ENCODE measurements around the gene CBLN3. TPM values are rescaled to one million over a fixed set of nuclear protein-coding genes. Genes with fewer than 3 reads are reported as not detected.
"Not testable (repeated sequence)": the region's sequence is repeated elsewhere in the genome, so short reads cannot be mapped to it uniquely, and the experiment has no call there.

Gene CBLN3
- total RNA-seq, 2 experiments from 2014 or later, result 8.1 to 8.9 TPM

DNA sequence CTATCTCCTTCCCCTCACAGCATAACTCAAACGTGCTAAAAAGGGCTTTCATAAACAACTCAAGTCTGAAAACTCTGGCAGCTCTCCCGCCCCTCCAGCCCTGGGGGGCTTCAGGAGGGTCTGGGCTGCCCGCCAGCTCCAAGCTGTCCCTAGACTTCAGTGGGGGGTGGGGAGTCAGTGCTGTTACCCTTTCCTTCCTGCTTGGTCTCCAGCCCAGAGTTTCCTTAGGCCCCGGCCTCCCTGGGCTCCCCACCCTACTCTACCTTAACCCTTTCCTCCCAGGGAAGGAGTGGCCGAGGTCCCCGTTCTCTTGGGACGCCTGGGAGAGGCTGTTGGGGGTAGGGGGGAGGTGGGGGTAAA, 31.2 kb downstream of the CBLN3 start:
- POLR2A ChIA-PET, result no interaction called here
- CTCF ChIA-PET, result interaction anchor here (2.4 kb wide), 1 partner anchor 65 kb away, joined by 11 read pairs; no protein-coding TSS in a partner anchor

GRCh38 chr14:24397639-24398292, 31.7 kb downstream of the CBLN3 start:
- CTCF ChIA-PET, result interaction anchor here (0.9 kb wide), 1 partner anchor 64 kb away, joined by 3 read pairs; no protein-coding TSS in a partner anchor
- POLR2A ChIA-PET, result no interaction called here

- CTCF ChIA-PET, result interaction anchor here (0.6 kb wide), 1 partner anchor 48 kb away, joined by 3 read pairs; no protein-coding TSS in a partner anchor
- POLR2A ChIA-PET, result interaction anchor here (0.7 to 1.2 kb wide), 2 partner anchors 34 kb away, joined by 3 to 4 read pairs; partner anchors contain the start of genes CBLN3 and KHNYN
Measured at GRCh38 chr14:24395609-24396582, 33.6 kb downstream of the CBLN3 start.

DNA sequence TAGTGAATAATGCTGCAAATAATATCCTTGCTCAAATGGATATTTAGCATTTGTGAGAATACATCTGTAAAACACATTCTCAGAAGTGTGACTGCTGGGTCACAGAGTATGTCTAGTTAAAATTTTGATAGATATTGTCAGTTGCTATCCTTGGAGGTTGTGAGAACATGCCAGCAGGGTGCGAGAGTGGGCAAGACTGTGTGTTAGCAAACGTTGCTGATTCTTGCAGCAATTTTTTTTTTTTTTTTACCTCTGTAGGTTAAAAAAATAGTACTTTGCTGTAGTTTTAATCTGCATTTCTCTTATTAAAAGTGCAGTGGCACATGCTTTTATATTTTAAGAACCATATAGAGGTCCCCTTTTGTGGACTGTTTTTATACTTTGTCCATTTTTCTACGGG, 35.2 kb downstream of the CBLN3 start:
- ChIA-PET CTCF (no interaction called here), POLR2A (no interaction called here)

DNA sequence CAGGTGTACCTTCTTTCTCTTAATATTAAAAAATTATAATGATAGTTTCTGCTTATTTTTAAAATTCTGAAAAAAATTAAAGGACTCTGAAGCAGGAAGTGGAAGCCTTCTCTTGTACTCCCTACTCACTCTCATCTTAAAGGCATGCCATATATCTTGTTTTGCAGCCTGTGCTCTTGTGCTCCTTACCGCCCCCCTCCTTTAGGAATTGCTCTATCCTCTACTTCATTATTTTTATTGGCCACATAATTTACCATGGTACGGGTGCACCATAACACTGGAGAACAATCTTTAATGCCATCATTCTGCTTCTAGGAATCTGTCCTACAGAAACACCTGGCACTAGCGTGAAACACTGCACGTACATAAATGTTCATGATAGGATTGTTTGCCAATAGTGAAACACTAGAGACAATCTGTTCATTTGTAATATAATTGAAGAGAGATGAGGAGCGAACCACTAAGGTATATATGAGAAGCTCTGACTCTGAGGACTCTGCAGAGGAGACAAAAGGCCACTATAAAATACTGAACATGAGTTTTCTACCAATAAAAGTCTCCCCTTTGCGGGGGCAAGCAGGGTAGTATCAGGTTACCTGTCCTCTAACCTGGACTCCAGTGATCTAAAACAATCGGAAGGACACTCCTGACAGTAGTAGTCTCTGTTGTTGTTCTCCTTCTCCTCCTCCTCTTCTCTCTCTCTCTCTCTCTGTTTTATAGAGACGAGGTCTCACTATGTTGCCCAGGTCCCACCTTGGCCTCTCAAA, 37.0 kb downstream of the CBLN3 start:
- ChIA-PET CTCF (interaction anchor here (0.6 kb wide), 1 partner anchor 48 kb away, joined by 3 read pairs; no protein-coding TSS in a partner anchor), POLR2A (no interaction called here)

GRCh38 chr14:24390701-24391468, 38.6 kb downstream of the CBLN3 start:
- ChIA-PET CTCF (no interaction called here), POLR2A (no interaction called here)

DNA sequence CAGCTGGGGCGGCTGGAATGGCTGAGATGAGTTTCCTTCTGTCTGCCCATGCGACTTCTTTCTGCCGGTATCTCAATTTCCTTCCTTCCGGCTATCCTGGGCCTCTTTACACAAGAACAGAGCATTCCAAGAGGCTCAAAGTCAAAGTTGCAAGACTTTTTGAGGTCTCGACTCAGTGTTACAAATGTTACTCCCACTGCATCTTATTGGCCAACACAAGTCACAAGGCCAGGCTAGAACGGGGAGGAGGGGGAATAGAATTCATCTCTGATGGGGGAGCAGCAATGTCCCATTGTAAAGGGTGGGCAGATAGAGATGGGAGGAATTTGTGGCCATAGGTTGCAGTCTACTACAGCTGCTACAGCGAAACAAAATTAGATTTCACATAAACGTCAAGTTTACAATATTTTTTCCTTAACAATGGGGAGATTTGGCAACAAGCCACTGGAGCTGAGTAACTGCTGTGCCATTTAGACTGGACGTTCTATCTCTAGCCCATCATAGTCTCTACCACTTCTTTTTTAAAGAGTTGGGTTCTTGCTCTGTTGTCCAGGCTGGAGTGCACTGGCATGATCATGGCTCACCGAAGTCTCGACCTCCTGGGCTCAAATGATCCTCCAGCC, 40.1 kb downstream of the CBLN3 start:
- ChIA-PET CTCF (no interaction called here), POLR2A (no interaction called here)

GRCh38 chr14:24388474-24389179, 40.8 kb downstream of the CBLN3 start:
- ChIA-PET CTCF (interaction anchor here (0.6 kb wide), 1 partner anchor 46 kb away, joined by 4 read pairs; no protein-coding TSS in a partner anchor), POLR2A (no interaction called here)

- POLR2A ChIA-PET, result not testable (repeated sequence)
Measured at GRCh38 chr14:24387579-24387978, 41.9 kb downstream of the CBLN3 start.

GRCh38 chr14:24387009-24387345, 42.5 kb downstream of the CBLN3 start:
- ChIA-PET POLR2A (no interaction called here), CTCF (no interaction called here)

More at GRCh38 chr14:24387579-24387978, 41.9 kb downstream of the CBLN3 start:
- CTCF ChIA-PET, result not testable (repeated sequence)

DNA sequence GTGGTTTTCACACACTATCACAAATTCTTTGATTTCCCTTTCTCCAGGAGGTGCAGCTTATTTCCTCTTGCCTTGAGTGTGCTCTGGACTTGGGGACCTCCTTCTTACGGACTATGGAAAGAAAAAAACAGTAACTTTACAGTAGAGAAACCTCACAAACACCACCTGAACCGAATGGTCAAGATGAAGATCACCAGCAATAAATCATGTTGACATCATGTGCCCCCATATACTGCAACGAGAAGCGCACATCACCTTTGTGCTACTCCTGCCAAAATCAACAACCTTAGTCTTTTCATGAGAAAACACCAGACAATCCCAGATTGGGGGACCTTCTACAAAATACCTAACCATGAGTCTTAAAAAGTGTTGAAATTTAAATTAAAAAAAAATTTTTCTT, 43.9 kb downstream of the CBLN3 start:
- ChIA-PET CTCF (interaction anchor here (0.6 kb wide), 1 partner anchor 58 kb away, joined by 5 read pairs; no protein-coding TSS in a partner anchor), POLR2A (no interaction called here)

GRCh38 chr14:24384169-24384568, 45.3 kb downstream of the CBLN3 start:
- ChIA-PET POLR2A (interaction anchor here (0.6 kb wide), 1 partner anchor 16 kb away, joined by 3 read pairs; the partner anchor contains the start of gene NFATC4), CTCF (no interaction called here)

DNA sequence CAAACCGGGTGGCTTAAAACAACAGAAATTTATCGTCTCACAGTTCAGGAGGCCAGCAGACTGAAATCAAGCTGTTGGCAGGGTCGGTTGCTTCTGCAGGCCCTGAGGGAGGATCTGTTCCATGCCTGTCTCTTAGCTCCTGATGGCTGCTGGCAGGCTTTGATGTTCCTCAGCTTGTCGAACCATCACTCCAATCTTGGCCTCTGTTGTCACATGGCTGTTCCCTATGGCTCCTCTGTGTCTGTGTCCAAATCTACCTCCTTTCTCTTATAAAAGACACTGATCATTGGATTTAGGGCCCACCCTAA, 47.5 kb downstream of the CBLN3 start:
- ChIA-PET POLR2A (no interaction called here), CTCF (no interaction called here)

- ChIA-PET CTCF (no interaction called here), POLR2A (no interaction called here)
Measured at GRCh38 chr14:24381363-24382063, 48.0 kb downstream of the CBLN3 start.

DNA sequence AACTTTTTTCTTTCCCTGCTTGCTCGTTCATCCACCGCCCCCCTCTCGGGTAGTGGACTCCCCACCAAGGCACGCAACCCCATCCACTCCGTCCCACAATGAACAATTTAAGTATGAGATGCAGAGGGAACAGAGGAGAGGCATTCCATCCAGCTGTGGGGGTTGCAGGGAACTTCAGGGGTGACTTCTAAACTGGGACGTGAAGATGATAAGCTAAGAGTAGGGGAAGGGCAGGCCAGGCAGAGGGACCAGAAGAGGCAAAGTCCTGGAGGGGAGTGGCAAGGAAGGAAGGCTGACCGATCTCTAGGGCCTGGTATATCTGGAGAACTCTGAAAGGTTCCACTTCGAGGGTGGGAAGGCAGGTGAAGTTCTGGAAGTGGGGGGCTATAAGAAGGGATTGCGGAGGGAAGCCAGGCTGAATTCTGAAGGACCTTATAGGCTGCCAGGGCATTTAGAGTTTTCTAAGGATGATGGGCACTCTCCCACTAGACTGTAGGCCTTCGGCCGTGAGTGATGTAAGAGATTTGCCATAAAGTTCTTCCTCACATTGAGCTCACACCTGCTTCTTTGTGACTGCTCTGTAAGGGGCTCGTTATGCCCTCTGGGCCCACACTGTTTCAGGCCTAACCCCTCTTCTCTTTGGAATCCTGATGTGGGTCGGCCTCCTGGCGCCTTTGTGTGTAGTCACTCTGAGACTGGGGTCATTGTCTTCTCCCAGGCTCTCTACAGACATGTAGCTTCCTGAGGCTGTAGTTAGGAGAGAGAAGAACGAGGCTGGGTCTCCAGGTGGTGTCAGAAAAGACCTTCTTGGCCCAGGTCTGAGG, 49.3 kb downstream of the CBLN3 start:
- ChIA-PET CTCF (interaction anchor here (1.0 to 1.6 kb wide), 2 partner anchors 32 to 52 kb away, joined by 4 to 6 read pairs; no protein-coding TSS in a partner anchor), POLR2A (interaction anchor here (0.5 kb wide), 1 partner anchor 14 kb away, joined by 3 read pairs; no protein-coding TSS in a partner anchor)

All from activated CD8-positive, alpha-beta memory T cell treated with anti-CD3 and anti-CD28 coated beads for 36 hours (primary cell).